Non-pigmented ciliary epithelial cell (primary cell): ENCODE data around the gene COLEC11.
"Not testable (repeated sequence)": the region's sequence is repeated elsewhere in the genome, so short reads cannot be mapped to it uniquely, and the experiment has no call there.

Source experiments
- DNase-seq: peaks from one replicate; pipeline ENCODE4 v3.0.0-alpha.2; 2010; ENCODE audit warnings: low read depth

COLEC11 gene

DNA sequence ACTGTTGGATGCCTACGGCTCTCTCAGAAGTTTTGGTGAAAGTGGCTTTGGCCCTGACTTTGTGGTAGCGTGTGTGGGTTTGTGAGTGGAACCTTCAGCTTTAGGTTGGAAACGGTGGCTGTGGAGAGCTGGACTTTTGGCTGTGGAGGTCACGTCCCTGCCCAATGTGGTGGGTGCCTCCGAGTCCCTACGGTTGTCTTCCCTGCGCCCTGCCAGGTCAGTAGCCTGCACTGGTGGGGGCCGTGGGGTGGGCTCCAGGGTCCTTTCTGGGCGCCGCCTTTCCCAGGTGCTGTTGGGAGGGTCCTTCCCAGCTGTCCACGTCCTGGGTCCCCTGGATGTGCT lies 11.1 kb downstream of the COLEC11 start:
- DNase-seq, result no peak

DNA sequence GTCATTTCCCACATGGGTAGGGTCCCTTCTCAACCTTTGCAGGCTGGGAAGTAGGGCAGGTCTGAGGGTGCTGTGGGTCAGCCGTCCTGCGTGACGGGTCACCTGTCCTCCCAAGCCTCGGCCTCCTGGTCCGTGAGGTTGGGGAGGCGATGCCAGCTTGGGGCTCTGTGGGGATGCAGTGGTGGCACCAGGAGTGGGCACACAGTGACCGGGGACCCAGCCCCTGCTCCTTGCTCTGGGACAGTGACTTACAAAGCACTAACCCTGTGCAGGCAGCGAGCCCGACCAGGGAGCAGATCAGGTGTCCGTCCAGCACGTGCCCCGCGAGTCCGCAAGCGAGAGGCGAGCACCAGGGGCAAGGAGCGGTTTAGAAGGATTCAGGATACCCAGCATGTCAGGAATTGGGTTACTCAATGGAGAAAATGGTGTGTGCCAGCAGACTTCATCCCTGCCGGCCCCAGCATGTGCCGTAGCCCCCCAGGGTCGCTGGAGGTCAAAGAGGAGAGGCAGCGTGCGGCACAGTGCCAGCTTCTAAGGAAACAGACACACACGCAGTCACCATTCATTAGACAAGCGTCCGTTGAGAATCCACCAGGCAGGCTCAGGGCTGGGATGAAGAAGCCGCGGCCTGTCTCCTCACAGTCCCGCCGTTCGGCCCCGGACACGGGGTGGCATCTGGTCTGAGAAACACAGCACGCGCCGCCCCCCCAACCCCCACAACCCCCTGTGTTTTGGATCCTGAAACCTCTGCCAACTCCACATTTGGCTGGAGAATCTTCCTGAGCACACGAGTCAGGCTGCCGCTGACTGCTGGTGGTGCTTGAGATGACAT lies 11.7 kb downstream of the COLEC11 start:
- DNase-seq, result no peak

- DNase-seq, result no peak
These were observed 13.7 kb downstream of the COLEC11 start for GRCh38 chr2:3608373-3609278.

- DNase-seq, result not testable (repeated sequence)
These were observed 14.4 kb downstream of the COLEC11 start for GRCh38 chr2:3609279-3609673.

DNA sequence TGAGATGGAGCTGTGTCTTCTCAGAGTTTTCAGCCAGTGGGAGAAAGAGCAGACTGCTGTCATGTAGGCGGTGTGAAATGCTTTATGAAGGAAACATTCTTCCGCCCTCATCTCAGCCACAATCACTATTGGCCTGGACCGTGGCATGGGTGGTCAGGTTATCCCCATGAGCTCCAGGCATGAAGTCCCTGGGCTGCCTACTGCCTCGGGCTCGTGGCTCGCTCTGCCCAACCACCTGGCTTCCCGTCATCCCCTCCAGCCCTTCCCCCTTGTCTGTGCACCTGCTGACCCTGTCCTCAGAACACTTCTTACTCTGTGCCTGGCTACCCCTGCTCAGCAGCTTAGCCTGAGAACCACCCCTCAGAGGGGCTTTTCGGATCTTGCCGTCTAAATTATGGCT lies 15.5 kb downstream of the COLEC11 start:
- no peak for DNase-seq

DNA sequence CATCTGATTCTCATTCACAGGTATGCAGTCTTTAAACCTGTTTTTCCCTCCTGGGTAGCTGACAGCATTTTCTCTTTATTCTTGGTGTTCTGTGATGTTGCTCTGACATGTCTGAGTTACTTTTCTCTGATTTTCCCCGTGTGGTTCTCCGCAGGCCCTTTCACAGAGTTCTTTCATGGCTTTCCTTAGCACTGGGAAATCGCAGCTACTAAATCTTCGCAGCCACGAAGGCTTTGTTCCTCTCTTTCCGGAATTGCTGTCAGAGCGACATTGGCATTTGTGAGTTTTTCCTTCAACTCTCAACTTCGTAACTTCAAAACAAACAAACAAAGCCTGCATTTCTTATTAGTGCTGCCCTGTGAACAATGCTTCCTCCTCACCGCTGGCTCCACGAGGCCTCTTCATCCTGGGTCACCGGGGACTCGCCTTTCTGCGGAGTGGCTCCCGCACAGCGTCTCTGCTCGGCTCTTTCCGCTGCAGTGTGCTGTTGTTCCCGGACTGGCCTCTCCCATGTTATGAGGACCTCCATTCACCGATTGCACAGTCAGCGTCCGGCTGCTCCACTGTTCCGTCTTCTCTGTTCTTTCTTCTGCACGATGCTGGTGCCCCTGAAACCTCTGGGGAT lies 16.1 kb downstream of the COLEC11 start:
- DNase-seq, result no peak

- no peak for DNase-seq
These were observed 16.7 kb downstream of the COLEC11 start for GRCh38 chr2:3611589-3611988.

DNA sequence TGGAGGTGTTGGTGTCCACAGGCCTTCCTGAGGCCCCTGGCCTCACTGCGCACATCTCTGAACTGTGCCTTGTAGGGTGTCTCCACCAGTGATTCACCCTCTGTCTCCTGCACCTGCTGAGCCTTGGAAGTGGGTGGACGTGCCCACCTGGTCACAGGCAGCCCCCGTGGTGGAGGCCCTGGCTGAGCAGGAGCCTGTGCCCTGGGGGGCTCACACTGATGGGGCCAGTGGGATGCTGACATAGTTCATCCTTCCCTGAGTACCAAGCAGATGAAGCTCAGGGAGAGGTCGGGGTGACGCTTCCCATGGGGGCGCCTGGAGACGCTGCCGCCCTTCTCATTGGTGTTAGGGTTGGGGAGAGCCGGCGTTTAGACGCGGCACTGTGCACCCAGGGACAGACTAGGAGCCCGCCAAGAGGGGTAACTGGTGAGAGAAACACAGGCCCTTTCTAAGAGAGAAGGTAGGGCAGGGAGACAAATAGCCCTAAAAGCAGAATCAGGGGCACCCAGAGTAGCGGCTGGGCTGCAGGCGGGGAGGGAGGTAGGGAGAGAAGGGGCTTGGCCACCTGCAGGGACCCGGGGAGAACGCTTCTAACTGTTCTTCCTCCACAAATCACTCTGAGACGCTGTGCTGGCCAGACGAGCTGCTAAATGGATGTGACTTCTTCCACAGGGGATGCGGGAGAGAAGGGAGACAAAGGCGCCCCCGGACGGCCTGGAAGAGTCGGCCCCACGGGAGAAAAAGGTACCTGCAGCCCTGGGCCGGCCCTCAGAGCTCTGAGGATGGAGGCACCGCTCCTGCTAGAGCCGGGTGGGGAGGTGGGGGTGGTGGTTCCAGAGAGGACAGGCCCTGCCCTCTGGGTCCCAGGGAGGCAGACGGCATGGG lies 18.0 kb downstream of the COLEC11 start:
- DNase-seq, result no peak

GRCh38 chr2:3613524-3613905 lies 18.6 kb downstream of the COLEC11 start:
- no peak for DNase-seq

DNA sequence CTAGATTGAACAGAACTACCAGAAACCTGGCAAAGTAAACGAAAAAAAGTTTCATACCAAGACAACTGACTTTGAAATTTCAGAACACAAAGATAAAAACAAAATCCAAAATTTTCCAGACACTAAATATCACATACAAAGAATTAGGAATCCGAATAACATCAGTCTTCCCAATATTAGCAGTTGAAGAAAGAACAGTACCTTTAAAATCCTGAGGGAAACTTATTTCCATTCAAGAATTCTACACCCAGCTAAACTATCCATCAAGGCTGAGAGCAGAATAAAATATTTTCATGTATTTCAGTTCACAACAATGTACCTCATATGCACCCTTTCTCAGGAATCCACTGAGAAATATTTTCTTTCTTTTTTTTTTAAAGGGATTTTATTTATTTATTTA lies 19.8 kb downstream of the COLEC11 start:
- DNase-seq, result not testable (repeated sequence)

GRCh38 chr2:3615541-3616200 lies 20.8 kb downstream of the COLEC11 start:
- not testable (repeated sequence) for DNase-seq

GRCh38 chr2:3616435-3617197 lies 21.7 kb downstream of the COLEC11 start:
- not testable (repeated sequence) for DNase-seq

GRCh38 chr2:3617198-3617890 lies 22.4 kb downstream of the COLEC11 start:
- DNase-seq, result no peak

- no peak for DNase-seq
These were observed 23.5 kb downstream of the COLEC11 start for GRCh38 chr2:3618367-3618766.

DNA sequence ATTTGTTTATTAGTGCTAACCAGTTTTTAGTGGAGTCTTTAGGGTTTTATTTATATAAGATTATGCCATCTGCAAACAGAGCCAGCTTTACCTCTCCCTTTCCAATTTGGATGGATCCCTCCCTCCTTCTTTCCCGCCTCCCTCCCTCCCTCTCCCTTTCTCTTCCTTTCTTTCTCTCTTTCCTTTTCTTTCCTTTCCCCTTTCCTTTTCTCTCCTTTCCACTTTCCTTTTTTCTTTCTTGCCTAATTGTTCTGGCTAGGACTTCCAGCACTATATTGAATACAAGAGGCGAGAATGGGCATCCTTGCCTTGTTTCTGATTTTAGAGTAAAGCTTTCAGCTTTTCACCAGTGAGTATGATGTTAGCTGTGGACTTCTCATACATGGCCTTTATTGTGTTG lies 24.1 kb downstream of the COLEC11 start:
- DNase-seq, result no peak

DNA sequence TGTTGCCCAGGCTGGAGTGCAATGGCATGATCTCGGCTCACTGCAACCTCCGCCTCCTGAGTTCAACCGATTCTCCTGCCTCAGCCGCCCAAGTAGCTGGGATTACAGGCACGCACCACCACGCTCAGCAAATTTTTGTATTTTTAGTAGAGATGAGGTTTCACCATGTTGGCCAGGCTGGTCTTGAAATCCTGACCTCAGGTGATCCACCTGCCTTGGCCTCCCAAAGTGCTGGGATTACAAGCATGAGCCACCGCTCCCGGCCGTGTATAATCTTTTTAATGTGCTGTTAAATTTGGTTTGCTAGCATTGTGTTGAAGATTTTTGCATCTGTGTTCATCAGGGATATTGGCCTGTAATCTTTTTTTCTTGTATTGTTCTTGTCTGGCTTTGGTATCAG lies 24.7 kb downstream of the COLEC11 start:
- DNase-seq, result not testable (repeated sequence)

GRCh38 chr2:3620834-3621233 lies 25.9 kb downstream of the COLEC11 start:
- DNase-seq, result peak; percentile 35

DNA sequence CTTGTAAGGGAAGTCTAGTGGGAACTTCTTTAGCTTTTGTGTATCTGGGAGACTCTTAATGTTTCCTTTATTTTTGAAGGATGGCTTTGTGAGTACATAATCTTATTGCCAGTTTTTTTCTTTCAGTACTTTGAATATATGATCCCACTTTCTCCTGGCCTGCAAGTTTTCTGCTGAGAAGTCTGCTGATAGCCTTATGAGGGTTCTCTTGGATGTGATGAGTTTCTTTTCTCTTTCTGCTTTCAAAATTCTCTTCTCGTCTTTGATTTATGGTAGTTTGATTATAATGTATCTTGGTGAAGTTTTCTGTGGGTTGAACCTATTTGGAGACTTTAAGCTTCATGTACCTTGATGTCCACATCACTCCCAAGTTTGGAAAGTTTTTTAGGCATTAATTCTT lies 28.1 kb downstream of the COLEC11 start:
- DNase-seq, result no peak

DNA sequence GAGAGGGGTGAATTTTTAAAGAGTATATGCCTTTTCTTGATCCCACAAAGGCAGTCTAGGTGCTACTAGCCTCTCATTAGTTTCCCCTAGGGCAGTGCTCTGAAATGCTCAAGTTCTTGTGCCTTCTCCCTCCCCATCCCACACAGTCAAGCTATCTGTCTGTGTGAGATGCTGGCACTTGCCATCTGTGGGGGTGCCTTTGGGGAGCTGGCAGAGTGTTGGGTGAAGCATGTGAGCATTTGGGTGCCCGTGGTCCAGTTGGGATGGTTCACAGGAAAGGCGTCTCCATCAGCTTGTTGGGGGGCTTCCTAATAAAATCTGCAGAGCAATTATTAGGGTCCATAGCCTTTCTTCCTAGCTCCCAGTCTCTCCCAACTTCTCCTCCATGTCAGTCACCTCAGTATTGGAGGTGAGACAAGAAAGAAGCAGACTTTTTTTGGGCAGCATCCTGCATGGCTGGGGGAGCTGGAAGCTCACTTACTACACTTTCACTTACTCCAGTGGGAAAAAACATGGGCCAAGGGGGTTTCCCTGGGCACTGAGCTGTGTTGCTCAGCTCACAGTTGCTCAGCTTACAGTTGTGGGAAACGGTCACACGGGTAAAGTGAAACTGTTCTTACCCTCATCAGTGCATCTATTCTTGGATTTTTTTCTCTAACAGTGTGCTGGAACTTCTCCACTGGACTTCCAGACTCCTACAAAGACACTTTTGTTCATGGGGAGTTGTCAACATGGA lies 29.3 kb downstream of the COLEC11 start:
- no peak for DNase-seq
